G401.6 (cell line): Measurements from ENCODE around the gene PTK6.

Source experiments
- FAIRE-seq: peaks from 2 replicates; lab custom pipeline; 2012; peaks lifted over from hg19 to GRCh38; lab: Jason Lieb, UNC

The PTK6 gene

DNA sequence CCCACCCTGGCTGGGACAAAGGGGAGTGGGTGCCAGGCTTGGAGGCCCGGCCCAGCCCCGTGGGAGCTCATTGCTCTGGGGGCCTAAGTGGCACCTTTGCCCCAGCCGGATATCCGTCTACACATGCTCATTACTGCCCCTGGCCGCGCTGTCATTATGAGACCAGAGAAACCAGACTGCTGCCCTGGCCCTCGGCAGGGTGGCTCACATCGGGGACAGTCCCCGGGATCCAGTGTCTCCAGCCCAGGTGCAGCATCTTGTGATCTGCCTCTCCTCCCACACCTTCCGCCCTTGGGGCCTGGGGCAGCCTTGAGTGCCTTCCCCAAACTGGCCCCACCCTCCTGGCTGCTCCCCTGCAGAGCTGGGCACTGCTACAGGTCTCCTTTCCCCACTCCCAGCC, 5.5 kb upstream of the PTK6 start:
- FAIRE-seq = no peak

GRCh38 chr20:63542031-63542559, 4.9 kb upstream of the PTK6 start:
- FAIRE-seq = no peak

- FAIRE-seq = no peak
Measured at GRCh38 chr20:63541371-63541770, 4.2 kb upstream of the PTK6 start.

DNA sequence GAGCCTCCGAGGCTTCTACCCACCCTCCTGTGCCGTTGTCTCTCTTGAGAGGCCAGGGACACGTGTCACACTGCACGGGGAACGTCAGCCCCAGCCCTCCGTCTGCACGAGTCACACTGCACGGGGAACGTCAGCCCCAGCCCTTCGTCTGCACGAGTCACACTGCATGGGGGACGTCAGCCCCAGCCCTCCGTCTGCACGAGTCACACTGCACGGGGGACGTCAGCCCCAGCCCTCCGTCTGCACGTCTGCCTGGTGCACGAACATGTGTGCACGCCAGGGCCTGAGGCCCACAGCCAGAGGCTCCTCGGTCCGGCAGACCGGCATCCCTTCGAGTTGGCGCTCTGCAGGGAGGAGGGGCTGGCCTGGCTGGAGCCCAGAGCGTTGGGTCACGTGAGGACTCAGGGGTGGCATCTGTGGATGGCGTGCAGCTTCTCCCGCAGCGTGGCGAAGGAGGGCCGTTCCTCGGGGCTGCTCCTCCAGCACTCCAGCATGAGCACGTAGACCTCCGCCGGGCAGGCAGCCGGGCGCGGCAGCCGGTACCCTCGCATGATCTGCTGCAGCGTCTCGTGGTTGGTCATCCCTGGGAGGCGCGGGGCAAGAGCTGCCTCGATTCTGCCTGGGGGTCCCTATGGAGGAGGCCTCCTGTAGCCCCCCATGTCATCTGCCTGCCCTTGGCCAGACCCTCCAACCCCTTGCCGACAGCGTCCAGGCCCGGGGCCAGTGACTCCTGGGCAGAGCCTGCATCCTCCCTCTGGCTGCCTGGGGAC, 3.4 kb upstream of the PTK6 start:
- no peak for FAIRE-seq

- FAIRE-seq = no peak
Measured at GRCh38 chr20:63539441-63540370, 2.5 kb upstream of the PTK6 start.

- no peak for FAIRE-seq
Measured at GRCh38 chr20:63539092-63539430, 1.9 kb upstream of the PTK6 start.

DNA sequence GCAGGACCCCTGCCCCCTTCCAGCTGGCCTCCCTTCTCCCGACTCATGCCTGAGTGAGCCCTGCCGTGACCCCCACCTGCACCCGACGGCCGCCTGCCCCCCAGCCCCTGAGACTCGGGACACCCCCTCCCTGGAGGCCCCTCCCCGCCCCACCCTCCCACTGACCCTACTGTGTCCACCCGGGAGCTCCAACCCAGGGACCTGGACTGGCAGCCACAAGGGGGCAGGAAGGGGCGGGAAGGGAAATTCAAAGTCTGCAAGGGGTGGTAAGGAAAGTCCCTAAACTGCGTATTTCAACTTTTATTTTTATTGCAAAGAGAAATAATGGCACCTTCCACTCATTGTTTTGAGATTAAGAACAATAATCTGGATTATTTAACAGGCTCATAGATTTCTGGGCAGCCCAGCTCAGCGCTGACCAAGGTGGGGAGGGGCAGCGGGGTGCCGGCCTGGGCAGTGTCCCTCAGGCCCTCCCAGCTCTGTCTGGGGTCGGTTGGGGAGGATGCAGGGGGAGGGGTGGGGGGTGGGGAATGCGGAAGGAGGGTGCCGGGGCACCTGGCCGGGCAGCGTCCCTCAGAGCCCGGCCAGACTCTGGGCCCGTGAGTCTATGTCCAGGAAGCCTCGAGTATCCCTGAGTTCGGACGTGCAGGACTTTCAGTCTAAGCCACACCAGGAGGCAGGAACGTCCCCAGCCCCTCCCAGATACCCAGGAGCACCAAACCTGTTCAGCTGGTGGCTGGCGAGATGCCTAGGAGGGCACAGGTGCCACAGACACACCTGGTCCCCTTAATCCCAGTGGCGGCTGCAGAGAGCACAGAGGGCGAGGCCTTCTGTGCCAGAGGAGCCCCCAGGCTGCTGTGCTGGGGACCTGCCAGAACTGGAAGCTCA, 1.3 kb upstream of the PTK6 start:
- no peak for FAIRE-seq

- peak; percentile 94 for FAIRE-seq
Measured at GRCh38 chr20:63537525-63538203, 488 bp upstream of the PTK6 start.

- FAIRE-seq = no peak
Measured at GRCh38 chr20:63536241-63536977, 767 bp downstream of the PTK6 start.

- FAIRE-seq = no peak
Measured at GRCh38 chr20:63534831-63535651, 2.1 kb downstream of the PTK6 start.

DNA sequence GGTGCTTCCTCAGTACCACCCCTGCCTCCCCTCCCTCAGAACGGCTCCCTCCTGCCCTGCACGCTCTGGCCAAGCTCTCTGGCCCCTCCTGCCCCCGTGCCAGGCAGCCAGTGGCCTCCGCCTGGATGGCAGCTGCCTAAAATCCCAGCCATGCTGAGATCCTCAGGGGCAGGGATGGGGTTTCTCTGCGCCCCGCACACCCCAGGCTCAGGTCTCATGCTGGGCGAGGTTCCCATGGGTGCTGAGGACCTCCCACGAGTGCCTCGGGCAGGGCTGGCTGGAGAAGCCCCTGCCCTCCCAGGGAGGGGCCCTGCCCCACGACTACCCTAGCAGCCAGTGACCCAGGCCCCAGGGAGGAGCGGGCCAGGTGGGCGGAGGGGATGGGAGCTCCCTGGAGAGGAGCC, 2.7 kb downstream of the PTK6 start:
- FAIRE-seq = no peak

DNA sequence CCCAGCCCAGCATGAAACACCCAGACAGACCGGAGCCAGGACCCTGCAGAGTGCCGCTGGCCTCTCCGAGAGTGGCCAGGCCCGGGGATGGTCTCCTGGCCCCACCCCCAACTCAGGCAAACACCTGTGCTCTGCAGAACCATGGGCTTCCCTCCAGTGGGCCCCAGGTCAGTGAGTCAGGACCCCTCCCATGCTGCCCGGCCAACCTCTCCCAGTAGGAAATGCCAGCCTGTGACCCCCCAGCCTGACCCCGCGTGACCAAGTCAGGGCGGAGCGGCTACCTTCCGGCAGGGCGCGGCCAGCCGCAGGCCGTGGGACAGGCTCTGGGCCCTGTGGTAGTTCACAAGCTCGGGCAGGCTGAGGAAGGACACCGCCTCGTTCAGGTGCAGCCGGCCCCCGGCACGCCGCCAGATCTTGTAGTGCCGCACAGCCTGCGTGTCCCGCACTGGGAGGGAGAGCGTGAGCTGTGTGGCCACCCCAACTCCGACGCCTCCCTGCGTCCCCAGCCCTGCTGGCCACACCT, 3.2 kb downstream of the PTK6 start:
- FAIRE-seq = no peak

- no peak for FAIRE-seq
Measured at GRCh38 chr20:63533388-63533787, 3.8 kb downstream of the PTK6 start.

DNA sequence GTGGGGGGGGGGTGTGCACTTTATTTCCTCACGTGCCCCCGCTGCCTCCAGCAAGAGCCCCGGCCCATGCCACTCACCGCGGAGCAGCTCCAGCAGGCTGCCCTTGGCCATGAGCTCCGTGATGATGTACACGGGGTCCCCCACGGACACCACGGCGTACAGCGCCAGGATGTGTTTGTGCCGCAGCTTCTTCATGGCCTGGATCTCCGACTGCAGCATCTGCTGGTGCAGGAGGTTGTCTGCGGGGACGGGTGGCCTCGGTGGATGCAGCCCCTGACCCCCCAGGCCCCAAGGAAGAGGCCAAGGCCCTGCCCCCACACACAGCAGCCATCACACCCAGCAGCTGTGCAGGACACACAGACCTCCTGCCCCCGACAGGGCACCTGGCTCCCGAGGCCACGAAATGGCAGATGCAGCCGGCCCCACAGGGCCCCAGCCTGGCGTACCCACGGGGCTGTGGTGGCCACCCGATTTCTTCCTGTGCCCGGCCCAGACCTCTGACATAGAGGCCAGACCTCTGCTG, 4.7 kb downstream of the PTK6 start:
- FAIRE-seq = no peak

GRCh38 chr20:63531686-63532448, 5.3 kb downstream of the PTK6 start:
- FAIRE-seq = no peak

DNA sequence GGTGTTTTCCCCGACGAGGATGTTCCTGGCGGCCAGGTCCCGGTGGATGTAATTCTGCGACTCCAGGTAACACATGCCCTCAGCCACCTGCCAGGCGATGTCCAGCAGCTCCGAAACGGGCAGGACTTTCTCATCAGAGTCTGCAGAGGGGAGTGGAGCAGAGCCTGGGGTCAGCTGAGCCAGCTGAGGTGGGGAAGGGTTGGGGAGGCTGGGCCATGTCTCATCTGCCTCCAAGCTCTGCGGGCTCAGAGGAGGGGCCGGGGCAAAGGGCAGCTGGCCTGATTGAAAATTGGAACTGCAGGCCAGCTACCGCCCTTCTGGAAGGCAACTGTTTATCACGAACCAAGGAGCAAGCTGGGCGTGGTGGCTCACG, 6.4 kb downstream of the PTK6 start:
- FAIRE-seq = no peak

DNA sequence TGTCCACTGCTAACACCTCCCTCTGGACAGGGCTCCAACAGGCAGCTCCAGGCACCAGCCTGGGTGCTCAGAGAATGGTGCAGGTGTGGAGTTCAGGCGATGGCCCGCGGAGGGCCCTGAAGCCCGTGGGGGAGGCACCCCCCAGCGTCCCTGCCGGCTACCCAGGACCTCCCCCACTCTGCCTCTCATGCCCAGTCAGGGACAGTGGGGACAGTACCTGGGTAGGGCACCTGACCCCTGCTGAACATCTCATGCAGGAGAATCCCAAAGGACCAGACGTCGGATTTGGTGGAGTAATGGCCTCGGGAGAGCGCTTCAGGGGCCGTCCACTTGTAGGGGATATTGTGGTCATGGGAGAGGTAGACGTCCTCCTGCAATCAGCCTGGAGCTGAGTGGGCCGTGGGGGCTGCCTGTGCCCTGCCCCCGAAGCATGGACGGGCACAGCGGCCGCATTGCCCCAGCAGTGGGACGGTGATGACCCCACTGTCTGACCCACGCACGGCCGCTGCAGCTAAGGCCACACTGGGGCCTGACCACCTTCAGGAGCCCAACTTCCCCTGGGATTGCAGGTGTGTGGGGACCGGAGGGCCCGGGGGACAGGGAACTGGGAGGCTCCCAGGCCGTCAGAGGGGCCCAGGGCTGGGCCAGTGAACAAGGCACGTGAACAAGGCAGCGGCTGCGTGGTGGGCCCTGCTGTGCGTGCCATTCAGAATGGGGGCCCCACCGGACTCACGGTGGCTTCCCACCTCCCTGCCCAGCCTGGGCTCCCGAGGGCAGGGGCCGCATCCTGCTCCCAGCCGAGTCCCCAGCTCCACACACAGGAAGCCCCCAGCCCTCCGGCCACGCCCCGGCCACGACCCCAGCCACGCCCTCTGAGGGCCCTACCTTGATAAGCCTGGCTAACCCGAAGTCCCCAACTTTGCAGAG, 7.1 kb downstream of the PTK6 start:
- no peak for FAIRE-seq
